Measurements from ENCODE around the gene ANKRD34A.

GRCh38 chr1:145995148-145995881 is 30.9 kb upstream of the ANKRD34A start:
- TF ChIP-seq EP300 (IDR thresholded peaks at IDR 0.05) (no peak), CTCF (IDR thresholded peaks at IDR 0.05) (no peak)

Data from ovary (tissue), 3 donors.